GM12891 (cell line): ENCODE data around the gene POLD4.

Experiments
- POLR2A ChIP-seq: IDR thresholded peaks from 2 replicates; pipeline ENCODE4 v1.6.1; 2011; ENCODE audit warnings: low read depth, low read length, control low read depth
- POLR2AphosphoS5 ChIP-seq: IDR thresholded peaks from 2 replicates; pipeline ENCODE4 v1.6.1; 2011; ENCODE audit warnings: low read depth, low read length, control low read depth
- POU2F2 ChIP-seq: IDR thresholded peaks from 2 replicates; pipeline ENCODE4 v1.6.1; 2011; ENCODE audit warnings: low read depth, mild to moderate bottlenecking, control low read depth, low read length, moderate library complexity

DNA sequence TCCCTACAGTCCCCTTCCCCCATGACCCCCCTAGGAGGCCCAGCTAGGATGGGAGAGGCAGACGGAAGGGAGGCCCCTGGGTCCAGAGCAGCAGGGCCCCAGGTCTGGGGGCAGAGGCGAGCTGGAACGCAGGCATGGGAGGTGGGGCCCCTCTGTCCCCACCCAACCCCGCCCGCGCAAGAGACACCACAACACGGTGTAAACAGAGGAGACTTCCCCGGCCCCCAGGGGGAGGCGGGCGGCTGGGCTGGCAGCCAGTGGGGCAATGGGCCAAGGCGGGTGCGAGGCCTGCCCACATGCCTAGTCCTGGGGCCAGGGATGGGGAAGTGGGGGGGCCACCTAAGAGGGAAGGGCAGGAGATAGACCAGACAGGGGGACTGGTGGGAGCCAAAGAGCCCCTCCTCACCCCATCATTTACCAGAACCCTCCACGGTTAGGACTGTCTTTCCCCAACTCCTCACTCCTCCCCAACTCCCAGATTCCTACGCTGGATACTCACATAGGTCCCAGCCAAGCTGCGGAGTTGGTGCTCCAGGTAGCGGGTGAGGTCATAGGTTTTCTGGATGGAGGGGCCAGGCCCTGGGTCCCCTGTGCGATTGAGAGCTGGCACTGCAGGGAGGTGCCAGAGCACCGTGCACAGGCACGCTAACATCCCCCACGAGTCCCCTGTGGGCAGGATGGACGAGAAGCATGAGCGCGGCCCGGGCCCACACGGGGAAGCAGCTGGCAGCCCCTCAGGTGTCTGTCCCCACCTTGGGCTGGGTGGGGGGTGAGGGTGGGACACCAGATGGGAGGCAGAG is 13.8 kb upstream of the POLD4 start:
- TF ChIP-seq POU2F2 (no peak), POLR2A (no peak), POLR2AphosphoS5 (no peak)
